Body of pancreas (tissue), 4 donors: ENCODE data around the gene ST3GAL3. TPM values are rescaled to one million over a fixed set of nuclear protein-coding genes. Genes with fewer than 3 reads are reported as not detected.

Source experiments
- ATAC-seq: fragments of 150-250 bp; one replicate; pipeline ENCODE4 v1.9.1; 2016
- DNase-seq, 4 donors: peaks; one replicate each; pipeline ENCODE4 v3.0.0-alpha.2; 2019
- H3K27ac ChIP-seq, 4 donors: fragments of 200-600 bp; sonication (generic); 1 replicate in 3 of 4; 2 replicates in 1 of 4; pipeline versions ENCODE4 v1.5.1 to v1.6.1; 2016 to 2019; ENCODE audit warnings: mild to moderate bottlenecking in 1 of 4, mixed read lengths in 1 of 4, moderate library complexity in 1 of 4
- H3K27me3 ChIP-seq, 2 donors: fragments of 200-600 bp; sonication (generic); one replicate each; pipeline ENCODE4 v1.6.0; 2016; ENCODE audit warnings: mild to moderate bottlenecking in 1 of 2
- H3K36me3 ChIP-seq, 2 donors: fragments of 200-600 bp; sonication (generic); replicated peaks in 1 of 2; 2 replicates each; pipeline ENCODE4 v1.5.1; 2016; ENCODE audit warnings: low read depth in 2 of 2; ENCODE audit not compliant: insufficient read depth in 1 of 2
- H3K4me1 ChIP-seq: fragments of 200-600 bp; sonication (generic); one replicate; pipeline ENCODE4 v1.6.0; 2016
- H3K4me3 ChIP-seq, 2 donors: fragments of 200-600 bp; sonication (generic); 1 replicate in 1 of 2; 2 replicates in 1 of 2; pipeline ENCODE4 v1.5.1; 2016 to 2019
- H3K9me3 ChIP-seq, 3 donors: fragments of 200-600 bp; sonication (generic); 1 replicate in 2 of 3; 2 replicates in 1 of 3; pipeline ENCODE4 v1.5.1; 2016
- POLR2A ChIP-seq, 3 donors: fragments of 450-650 bp; IDR thresholded peaks; one replicate each; pipeline ENCODE4 v1.6.1; 2016; ENCODE audit warnings: antibody characterized with exemption in 3 of 3, mild to moderate bottlenecking in 2 of 3
- WGBS, 2 donors: methylation state at CpG; one replicate each; pipeline ENCODE4 v1.1.5; 2017; 5-methylcytosine and 5-hydroxymethylcytosine counted together
- intact Hi-C: fragments of 100-400 bp; cut with DNase I; formaldehyde crosslinking; loops from one replicate; pipeline ENCODE4 v1.15.1; 2023
- total RNA-seq, 2 donors: library from RNA; depleted of rRNA; stranded (reverse); fragments of >200 nt; gene quantifications; one replicate each; pipeline ENCODE4 v1.1.0, GENCODE V29; 2016
- TF ChIP-seq, protein P1 (sequence below), 7 experiments: fragments of 450-650 bp in 4 of 7; fragments of 200-600 bp in 3 of 7; sonication (generic) in 3 of 7; IDR thresholded peaks; one replicate each; pipeline ENCODE4 v1.5.1; 2016 to 2019; ENCODE audit warnings: antibody characterized with exemption in 7 of 7

The ST3GAL3 gene
- total RNA-seq, 2 donors from 2014 or later, result 14.5 to 15.2 TPM

DNA sequence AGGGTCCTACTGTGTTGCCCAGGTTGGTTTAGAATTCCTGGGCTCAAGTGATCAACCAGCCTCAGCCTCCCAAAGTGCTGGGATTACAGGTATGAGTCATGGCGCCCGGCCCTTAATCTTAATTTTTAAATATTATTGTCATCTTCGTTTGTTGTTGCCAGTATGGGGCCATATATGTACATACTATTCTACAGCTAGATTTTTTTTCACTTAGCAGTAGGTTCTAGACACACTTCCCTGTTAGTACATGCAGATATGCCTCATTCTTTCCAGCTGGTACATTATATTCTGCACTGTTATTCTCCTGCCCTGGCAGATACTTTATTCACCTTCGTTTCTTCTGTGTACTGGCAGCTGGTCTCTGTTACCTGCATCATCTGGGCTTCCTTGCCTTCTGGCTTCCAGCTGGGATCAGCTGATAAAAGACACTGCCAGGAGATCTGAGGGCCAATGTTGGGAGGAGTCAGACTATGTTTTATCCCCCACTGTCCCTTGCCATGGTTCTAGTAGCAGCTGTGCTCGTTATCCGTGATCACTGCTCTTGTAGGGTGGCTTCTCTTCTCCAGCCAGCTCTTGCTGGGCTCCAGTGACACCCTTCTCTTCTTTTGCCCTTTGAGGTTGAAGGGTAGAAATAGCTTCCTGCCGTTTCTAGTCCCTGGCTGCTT, 24.7 kb downstream of the ST3GAL3 start:
- Histone ChIP-seq H3K4me1 (no peaks in the 10 kb centered on the region), H3K9me3 (no peaks in the 10 kb centered on the region), H3K36me3 (no peaks in the 10 kb centered on the region), H3K4me3 (no peak overlapping the region), H3K27ac (no peak overlapping the region), H3K27me3 (no peaks in the 10 kb centered on the region)
- ATAC-seq (no peak), DNase-seq (no peak)
- WGBS, 2 donors, result 70 to 76% methylated on average over 7 of the region's 7 CpGs
- intact Hi-C loops, result no loop called here
- no peak for TF ChIP-seq POLR2A (IDR thresholded peaks at IDR 0.05)
- TF ChIP-seq, protein P1, sequence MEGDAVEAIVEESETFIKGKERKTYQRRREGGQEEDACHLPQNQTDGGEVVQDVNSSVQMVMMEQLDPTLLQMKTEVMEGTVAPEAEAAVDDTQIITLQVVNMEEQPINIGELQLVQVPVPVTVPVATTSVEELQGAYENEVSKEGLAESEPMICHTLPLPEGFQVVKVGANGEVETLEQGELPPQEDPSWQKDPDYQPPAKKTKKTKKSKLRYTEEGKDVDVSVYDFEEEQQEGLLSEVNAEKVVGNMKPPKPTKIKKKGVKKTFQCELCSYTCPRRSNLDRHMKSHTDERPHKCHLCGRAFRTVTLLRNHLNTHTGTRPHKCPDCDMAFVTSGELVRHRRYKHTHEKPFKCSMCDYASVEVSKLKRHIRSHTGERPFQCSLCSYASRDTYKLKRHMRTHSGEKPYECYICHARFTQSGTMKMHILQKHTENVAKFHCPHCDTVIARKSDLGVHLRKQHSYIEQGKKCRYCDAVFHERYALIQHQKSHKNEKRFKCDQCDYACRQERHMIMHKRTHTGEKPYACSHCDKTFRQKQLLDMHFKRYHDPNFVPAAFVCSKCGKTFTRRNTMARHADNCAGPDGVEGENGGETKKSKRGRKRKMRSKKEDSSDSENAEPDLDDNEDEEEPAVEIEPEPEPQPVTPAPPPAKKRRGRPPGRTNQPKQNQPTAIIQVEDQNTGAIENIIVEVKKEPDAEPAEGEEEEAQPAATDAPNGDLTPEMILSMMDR (IDR thresholded peaks at IDR 0.05), result no peak

- no peak overlapping the region for H3K27ac ChIP-seq
- no peaks in the 10 kb centered on the region for H3K4me1 ChIP-seq
- intact Hi-C loops, result no loop called here
- no peak for TF ChIP-seq POLR2A (IDR thresholded peaks at IDR 0.05)
- TF ChIP-seq, protein P1 (IDR thresholded peaks at IDR 0.05), result no peak
- no peaks in the 10 kb centered on the region for H3K36me3 ChIP-seq
- ATAC-seq (no peak), DNase-seq (no peak)
- H3K27me3 ChIP-seq, result no peaks in the 10 kb centered on the region
- no peak overlapping the region for H3K4me3 ChIP-seq
- no peaks in the 10 kb centered on the region for H3K9me3 ChIP-seq
- 66 to 76% methylated on average over 2 of the region's 2 CpGs for WGBS, 2 donors
These were observed 29.5 kb downstream of the ST3GAL3 start for GRCh38 chr1:43736819-43737218.

- Histone ChIP-seq H3K4me1 (no peaks in the 10 kb centered on the region), H3K9me3 (no peaks in the 10 kb centered on the region), H3K27ac (no peak overlapping the region), H3K27me3 (no peaks in the 10 kb centered on the region), H3K4me3 (no peak overlapping the region), H3K36me3 (no peaks in the 10 kb centered on the region)
- 80 to 94% methylated on average over 3 to 4 of the region's 4 CpGs for WGBS, 2 donors
- no peak for ATAC-seq
- intact Hi-C loops, result no loop called here
- TF ChIP-seq, protein P1 (IDR thresholded peaks at IDR 0.05), result no peak
- no peak for TF ChIP-seq POLR2A (IDR thresholded peaks at IDR 0.05)
- no peak for DNase-seq
These were observed 34.7 kb downstream of the ST3GAL3 start for GRCh38 chr1:43742026-43742425.

DNA sequence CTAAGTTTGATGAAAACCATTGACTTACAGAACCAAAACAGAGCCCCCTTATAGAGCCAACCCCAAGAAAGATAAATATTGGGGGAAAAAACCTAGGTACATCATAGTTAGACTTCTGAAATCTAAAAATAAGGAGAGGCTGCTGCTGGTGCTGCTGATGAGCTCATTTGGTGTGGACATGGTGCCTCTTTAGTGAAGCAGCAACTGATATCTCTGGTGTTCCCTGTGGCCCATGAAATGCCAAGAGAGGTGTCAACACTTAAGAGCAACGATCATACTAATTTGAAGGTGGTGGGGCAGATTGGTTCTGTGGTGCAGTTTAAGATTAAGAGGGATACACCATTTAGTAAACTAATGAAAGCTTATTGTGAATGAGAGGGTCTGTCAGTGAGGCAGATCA, 35.9 kb downstream of the ST3GAL3 start:
- intact Hi-C loops, result no loop called here
- H3K27me3 ChIP-seq, result no peaks in the 10 kb centered on the region
- no peak overlapping the region for H3K4me3 ChIP-seq
- ATAC-seq (no peak), DNase-seq (no peak)
- TF ChIP-seq, protein P1 (IDR thresholded peaks at IDR 0.05), result no peak
- no peak for TF ChIP-seq POLR2A (IDR thresholded peaks at IDR 0.05)
- H3K36me3 ChIP-seq, result no peaks in the 10 kb centered on the region
- H3K9me3 ChIP-seq, result no peaks in the 10 kb centered on the region
- no peak overlapping the region for H3K27ac ChIP-seq
- H3K4me1 ChIP-seq, result no peaks in the 10 kb centered on the region
- WGBS, 2 donors, result 73 to 92% methylated on average over 1 of the region's 1 CpG

DNA sequence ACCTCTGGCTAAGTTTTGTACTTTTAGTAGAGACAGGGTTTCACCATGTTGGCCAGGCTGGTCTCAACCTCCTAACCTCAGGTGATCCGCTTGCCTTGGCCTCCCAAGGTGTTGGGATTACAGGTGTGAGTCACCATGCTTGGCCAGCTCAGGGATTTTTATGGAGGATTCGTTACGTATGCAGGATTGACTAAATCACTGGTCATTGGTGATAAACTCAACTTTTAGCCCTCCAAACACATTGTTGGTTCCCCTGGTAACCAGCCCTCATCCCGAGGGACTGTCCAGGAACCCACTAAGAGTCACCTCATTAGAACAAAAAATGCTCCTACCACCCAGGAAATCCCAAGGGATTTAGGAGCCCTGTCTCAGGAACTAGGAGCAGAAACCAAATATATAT, 40.4 kb downstream of the ST3GAL3 start:
- no peak overlapping the region for H3K4me3 ChIP-seq
- no peak overlapping the region for H3K27ac ChIP-seq
- H3K27me3 ChIP-seq, result no peaks in the 10 kb centered on the region
- intact Hi-C loops, result no loop called here
- WGBS, 2 donors, result 94 to 97% methylated on average over 4 of the region's 4 CpGs
- no peaks in the 10 kb centered on the region for H3K4me1 ChIP-seq
- H3K36me3 ChIP-seq, result no peaks in the 10 kb centered on the region
- no peaks in the 10 kb centered on the region for H3K9me3 ChIP-seq
- ATAC-seq, result no peak
- no peak for DNase-seq
- no peak for TF ChIP-seq POLR2A (IDR thresholded peaks at IDR 0.05)
- TF ChIP-seq, protein P1 (IDR thresholded peaks at IDR 0.05), result no peak
